GM03348 (cell line): ENCODE data around the gene RIMKLA.

Source experiments
- DNase-seq: peaks from one replicate; pipeline ENCODE4 v3.0.0; 2012; ENCODE audit warnings: low spot score

RIMKLA gene

DNA sequence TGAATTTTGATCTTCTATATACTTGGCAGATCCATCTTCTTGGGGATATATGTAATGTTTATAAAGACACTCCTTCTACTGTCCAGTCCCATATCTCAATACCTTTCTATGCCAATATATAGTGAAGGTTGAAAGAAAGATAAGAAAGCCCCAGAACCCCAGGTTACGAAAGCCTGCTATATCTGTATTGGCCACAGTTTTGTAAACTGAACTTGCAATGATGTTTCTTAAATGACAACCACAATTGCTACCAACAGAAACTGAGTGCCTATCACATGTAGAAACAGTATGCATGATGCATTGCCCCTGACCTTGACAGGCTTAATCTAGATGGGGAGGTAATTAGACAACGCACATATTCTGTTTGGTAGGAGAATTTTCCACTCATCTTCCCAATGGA is 7.8 kb upstream of the RIMKLA start:
- no peak for DNase-seq

DNA sequence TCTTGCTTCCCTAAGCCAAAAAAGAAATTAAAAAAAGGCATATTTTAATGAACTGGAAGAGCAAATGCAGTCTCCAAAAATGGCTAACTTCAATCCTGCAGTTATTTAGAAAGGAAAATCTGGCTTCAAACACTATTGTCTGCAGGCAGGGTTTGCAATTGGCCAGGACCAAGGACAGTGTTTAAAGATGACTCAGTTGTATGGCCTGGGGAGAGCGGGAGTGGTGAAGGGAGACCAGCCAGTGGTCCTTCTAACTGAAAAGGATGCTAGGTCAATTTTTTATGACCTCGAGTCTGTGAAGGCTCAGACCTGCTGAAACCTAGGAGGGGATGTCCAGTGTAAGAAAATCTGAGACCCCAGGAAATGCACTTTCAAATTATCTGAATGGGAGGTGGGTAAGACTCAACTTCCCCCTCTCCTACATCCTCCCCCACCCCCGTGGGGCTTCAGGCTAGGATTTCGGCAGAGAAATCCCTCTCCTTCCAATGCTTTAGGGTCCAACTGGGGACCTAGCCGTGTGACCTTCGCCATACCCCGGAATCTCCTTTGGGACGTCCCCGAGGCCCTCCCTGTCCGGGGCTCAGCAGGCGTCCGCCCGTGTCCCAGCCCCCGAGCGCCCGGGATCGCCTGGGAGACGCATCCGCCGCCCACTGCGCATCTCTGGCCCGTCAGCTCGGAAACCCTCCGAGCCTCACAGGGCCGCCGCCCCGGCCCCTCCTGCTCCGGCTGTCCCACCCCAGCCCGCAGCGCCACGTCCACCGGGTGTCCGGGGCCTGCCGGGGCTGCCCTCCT is 602 bp upstream of the RIMKLA start:
- DNase-seq, result peak; percentile 52

DNA sequence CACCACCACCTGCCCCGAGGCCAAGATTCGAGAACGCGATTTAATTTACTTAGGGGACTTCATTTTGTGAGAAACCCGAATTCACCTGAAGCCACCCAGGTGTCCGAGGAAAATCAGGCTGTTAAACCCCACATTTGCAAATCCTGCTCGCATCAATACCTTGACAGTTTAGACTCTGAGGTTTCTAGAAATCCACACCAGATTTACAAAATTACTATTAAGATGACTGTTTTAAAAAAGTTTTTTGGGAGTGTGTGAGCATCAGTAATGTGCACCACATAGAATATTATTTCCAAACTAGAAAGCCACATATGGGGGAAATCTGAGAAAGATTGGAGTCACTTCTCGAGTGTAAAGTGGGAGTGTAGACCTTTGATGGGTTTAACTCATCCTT is 685 bp downstream of the RIMKLA start:
- no peak for DNase-seq

DNA sequence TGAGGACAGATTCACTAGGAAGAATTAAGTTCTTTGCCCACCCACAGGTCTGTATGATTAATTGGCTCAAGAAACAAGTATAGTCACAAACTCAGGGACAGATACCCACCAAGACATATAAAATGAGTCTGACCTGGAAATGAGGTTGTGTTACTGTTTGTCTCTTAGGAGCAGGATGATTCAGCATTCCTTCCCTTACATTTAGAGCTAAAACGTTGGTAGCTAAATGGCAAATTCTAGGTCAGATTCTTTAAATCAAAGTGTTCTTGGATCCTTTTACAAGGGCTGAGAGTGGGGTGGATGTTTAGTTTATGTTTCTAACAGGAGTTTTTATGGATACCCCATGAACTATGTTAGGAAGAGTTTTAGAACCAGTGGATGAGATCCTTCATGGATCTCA is 4.7 kb downstream of the RIMKLA start:
- DNase-seq, result no peak

DNA sequence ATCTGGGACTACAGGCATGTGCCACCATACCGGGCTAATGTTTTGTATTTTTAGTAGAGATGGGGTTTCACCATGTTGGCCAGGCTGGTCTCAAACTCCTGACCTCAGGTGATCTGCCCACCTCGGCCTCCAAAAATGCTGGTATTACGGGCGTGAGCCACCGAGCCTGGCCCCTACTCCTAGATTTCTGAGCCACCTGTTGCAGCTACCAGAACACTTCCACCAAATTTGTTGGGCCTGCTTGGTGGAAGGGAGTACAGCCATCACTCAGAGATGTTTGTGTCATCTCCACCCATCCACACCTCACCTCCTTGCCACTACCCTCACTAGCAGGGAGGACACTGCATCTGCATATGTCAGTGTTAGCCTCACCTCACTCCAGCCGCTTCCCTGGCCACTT is 5.5 kb downstream of the RIMKLA start:
- no peak for DNase-seq

DNA sequence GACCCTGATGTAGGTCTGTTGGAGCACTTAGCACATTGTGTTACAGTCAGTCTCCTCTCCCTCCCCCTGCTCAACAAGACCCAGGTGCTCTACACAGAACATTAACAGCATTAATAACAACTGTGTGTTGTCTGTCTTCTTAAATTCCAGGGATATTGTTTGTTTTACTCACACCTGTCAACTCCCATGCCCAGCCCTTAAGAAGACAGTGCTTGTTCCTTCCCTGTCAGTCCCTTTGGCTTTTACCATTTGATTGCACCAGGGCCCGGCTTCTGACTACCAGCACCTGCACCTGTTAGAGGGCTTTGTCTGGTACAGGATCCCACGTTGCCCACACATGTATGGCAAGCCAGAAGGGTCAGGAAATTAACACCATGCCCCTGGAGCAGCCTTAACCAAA is 11.7 kb downstream of the RIMKLA start:
- DNase-seq, result no peak

DNA sequence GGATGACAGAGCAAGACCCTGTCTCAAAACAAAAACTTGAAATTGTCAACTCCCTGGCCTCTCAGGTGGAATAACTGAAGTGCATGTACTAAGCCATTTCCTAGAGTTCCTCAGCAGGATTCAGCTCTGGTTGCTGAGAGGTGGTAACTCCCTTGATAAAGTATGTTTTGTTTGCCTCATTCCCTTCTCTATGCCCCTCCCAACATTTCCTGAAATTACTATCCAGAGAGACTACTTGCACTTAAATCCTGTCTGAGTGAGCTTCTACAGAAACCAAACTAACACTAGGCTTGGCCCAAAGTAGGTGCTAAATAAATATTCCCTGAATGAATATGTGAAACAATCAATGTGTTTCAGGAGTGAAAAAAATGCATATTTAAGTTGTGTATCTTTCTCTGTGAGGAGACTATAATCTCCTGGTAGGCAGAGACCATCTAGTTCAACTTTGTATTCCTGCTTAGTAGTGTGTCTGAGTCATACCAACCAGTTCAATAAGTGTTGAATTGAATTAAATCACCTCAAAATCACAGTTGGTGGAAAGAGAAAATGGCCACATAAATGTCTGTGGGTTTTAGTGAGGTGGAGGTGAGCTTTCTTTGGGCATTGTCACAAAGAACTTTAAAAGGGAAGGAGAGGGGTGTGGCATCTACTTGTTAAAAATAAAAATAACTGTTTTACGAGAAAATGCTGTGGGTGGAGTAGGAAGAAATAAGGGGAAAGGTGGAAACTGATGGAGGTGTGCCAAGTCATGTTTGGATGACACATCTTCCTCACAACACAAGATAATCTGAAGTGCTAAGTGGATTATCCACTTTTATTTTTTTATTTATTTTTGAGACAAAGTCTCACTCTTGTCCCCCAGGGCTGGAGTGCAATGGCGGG is 12.6 kb downstream of the RIMKLA start:
- no peak for DNase-seq

DNA sequence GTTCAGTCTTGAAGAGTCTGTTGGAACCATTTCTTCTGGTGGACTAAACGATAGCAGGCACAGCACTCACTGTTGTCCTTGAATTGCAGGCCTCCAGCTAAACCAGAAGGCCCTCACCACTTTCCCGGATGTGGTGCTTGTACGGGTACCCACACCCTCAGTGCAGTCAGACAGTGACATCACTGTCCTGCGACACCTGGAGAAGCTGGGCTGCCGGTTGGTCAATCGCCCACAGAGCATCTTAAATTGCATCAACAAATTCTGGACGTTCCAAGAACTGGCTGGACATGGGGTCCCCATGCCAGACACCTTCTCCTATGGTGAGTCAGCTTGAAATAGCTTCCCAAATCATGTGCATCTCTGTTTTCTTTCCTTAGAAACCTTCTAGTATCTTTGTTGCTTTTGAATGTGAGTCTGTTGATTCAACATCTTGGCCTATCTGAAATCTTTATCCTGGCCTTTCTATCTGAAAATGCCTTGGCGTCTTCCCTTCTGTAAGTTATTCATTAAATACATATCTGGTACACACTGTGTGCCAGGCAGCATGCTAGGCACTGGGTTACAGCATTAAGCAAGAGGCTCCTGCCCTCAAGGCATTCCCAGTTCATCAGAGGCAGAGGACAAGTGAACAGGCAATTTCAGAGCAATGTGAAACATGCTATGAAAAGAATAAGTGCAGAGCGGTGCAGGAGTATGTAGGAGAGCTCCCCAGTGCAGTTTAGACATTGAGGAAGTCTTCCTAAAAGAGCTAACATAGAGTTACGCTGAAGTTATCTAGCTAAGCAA is 18.9 kb downstream of the RIMKLA start:
- DNase-seq, result no peak

DNA sequence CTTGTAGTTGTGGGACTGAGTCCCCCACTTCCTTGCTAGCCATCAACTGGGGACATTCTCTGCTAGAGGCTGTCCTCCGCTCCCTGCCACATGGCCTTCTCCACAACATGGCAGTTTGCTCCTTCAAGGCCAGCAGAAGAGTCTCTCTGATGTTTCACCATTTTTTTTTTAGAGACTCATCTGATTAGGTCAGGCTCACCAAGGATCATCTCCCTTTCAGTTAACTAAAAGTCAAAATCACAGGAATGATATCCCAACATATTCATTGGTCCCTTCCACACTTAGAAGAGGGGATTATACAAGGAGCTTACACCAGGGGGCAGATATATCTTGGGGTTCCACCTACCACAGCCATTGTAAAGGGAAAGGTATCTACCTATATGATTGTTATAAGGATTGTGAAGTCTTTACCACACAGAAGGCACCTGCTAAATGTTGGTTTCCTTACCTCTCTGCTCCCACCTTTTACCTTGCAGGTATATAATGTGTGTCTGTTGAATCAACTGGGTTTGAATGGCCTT is 23.3 kb downstream of the RIMKLA start:
- no peak for DNase-seq

DNA sequence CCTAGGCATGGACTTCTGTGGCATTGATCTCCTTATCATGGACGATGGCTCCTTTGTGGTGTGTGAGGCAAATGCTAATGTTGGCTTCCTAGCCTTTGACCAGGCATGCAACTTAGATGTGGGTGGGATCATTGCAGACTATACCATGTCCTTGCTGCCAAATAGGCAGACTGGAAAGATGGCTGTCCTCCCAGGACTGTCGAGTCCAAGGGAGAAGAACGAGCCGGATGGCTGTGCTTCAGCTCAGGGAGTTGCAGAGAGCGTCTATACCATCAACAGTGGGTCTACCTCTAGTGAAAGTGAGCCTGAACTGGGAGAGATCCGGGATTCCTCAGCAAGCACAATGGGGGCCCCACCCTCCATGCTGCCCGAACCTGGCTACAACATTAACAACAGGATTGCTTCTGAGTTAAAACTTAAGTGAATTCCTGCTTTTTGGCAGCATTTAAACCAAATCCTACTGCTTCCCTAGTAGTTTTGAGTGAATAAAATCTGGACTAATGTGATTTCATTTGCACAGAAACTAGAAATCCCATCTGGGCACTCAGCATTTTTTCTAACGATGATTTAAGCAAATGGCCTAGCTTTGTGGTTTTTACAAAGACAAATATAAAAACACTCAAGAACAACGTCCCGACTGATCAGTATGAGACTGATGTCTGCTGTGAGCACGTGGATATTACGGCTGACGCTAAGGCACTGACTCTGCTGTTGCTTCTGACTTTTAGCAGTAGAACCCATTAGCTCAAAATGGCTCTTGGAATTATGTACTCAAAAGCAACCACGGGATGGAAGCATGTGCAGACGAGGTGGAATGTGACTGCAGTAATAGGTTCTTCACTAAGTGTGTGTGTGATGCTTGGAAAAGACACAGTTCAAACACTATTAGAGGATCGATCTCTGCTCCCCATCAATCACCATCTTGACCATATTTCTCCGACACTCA is 34.2 kb downstream of the RIMKLA start:
- DNase-seq, result no peak

DNA sequence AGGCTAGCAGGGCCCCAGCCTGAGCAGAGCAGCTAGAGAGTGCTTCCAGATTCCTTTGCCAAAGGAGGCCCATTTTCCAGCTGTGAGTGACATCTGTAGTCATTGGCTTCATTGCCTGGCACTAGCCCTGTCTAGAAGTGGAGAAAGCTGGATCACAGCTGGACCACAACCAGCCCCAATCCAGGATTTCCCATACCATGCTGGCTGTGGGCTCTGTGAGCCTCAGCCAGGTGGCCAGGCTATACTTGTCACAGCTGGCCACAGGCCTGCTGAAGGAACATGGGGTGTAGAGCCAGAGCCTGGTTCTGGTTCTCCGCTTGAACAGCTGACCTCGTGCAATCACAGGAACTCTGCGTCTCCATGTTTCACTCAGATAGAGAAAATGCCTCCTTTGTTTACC is 36.6 kb downstream of the RIMKLA start:
- DNase-seq, result no peak

DNA sequence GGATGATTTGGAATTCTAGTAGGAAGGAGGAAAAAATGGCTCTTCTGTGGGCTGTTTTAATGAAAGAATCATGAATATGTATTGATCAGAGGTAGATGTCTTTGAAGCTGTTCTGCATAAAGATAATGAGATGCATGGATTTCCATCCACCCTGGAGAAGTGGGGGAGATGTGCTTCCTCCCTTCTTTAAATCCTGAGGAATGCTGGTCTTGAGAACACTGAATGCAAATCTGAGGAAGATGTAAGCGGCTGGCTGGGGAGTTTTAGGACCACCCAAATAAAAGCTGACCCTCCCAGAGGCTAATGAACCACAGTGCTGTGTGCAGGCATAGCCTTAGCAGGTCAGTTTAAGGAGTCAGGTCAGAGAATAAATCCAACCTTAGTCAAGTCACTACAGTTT is 37.9 kb downstream of the RIMKLA start:
- DNase-seq, result no peak

DNA sequence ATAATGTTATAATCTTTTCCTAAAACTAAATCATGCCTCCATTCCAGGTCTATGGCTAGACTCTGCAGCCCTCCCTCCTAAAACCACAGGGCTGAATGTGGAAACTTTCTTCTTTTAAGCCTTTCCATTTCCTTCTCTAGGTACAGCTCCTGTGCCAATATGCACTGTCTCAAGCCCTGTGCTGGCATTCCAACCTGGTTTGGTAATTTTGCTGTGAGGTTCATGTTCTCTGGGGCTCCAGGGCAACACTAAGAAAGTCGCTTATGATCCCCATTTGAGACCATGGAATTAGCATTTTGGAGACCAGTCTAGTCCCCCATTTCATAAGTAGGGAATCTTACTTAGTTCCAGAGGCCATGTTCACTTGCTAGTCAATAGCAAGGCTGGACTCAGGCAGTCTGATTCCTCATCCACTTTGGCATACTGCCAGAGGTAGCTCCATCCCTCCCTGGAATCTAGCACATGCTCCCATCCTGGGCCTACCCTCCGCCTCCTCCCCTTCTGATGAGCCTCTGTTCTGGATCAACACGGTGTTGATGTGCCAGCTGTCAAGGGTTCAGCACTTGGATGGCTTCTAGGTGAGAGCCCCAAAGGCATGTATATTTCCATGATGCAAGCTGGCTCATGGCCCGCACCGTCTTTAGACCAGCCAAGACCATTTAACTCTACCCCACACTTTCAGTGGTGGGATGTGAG is 38.7 kb downstream of the RIMKLA start:
- no peak for DNase-seq

DNA sequence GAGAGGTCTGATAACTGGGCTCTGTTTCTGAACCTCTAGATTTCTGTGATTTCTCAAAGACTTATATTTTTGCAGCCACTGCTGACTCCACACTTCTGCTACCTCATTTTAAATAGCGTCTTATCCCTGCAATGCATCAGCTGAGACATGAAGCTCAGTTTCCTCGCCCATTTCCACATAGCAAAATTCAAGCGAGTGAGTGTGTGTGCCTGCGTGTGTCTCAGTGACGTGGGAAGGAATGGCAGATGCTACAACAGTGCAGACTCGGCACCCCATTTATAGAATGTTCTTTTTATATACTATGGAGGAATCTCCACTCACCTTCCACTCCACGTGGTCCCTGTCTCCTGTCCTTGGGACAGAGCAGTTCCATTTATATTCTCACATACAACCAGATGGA is 39.5 kb downstream of the RIMKLA start:
- DNase-seq, result no peak

DNA sequence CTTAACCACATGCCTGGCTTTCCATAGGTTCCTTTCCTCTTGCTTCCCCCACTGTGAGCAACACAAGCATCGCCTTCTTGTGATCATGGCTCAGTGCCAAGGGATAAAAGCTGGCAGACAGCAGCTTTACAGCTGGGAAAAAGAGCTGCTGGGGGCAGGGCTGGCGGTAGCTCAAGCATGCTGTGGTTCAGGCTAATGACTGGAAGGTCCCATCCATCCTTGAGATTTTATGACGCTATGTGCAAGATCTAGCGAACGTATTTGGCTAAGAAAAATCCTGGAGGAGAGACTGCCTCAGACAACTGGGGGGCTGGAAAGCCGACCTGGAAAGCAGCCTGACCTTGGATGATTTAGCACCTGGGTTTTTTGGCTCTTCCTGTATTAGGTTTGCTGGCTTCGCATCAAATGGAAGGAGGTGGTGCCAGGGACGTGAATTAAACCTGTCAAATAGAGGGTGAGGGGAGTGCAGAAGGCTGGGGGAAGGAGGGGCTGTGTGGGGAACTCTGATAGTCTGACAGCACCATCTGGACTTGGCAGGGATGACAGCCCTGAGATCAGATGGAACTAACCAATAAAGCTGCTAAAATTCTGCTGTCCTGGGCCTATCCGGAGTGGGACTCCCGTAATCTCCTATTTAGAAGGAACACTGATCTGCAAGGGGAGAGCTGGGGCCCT is 40.5 kb downstream of the RIMKLA start:
- DNase-seq, result peak; percentile 69

DNA sequence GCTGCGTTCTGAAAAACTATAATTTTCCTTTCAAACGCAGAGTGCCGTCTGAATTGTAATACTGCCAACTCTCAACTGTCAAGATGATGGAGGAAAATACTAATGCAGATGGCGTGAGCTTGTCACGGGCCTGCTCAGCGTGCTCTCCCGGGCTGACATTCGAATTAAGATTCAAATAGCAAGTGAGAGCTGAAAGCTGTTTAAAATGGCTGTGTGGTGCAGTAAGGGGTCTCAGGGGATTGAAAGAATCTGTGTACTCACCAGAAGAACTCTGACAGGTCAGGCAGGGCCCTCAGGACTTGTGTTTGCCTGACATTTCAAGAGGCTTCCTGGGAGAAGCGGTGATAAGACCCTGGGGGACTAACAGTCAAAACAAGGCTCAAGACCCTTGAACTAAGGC is 42.1 kb downstream of the RIMKLA start:
- DNase-seq, result no peak

DNA sequence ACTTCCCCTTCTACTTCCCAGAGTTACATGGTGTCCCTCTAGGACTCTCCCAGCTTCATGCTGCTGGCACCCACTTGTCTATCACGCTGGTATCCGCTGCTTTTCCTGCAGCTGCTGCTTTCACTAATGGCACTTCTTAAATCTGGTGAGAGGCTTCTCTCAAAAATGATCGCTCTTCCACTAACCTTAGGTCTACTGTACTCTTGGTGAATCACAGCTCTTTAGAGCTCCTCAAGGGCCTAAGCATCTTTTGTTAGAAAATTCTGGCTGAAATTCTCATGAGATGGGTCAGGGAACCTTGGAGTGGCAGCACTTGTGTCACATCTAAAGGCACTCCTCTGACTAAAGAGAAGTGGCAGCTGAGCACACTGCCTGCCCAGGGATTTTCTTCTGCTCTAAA is 43.1 kb downstream of the RIMKLA start:
- DNase-seq, result no peak

DNA sequence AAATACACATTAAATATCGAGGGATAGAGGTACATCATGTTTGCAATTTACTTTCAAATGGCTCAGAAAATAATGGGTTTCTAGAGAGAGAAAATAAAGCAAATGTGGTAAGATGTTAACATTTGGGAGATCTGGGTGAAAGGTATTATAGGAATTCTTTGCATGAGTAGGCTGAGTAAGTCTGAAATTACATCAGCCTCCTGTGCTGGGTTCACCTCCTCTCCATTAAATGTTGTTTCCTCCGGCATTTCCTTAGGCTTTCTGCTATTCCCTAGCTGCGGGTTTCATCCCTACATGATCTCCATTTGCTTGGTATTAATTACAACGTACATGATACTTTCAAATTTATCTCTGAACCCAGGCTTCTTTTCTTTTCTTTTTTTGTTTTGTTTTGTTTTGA is 43.6 kb downstream of the RIMKLA start:
- peak; percentile 41 for DNase-seq

DNA sequence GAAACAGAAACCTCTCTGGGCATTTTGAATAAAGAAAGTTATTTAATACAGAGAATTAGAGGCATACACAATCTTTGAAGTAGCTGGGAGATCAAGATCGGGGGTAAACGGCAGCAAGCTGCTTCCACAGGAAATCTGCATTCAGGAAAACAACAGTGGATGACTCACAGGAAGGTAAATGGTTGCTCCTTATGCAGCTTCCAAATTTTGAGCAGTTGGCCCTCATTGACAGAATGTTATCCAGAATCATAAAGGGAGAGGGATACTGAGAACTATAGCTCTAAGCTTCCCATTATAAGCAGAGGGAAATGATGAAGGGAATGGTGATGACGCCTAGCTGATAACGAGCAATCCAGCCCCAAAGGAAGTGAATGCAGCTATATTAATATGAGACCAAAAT is 46.6 kb downstream of the RIMKLA start:
- DNase-seq, result no peak

DNA sequence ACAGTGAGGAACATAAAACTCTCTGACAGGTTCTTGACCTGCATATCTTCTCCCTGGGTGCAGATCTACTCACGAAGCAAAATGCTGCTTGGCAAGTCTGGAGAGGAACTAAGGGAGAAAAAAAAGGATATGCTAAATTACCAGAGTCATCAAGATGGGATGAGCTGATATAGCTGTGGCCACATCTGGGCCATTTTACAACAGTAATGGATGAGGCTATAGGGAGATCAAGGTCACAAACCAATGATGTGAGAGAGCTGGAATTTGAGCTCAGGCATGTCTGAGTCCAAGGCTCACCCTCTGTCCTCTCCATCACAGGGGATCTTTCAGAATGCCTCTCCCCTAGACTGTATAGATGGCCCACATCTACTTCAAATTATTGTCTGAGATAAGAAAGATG is 49.0 kb downstream of the RIMKLA start:
- DNase-seq, result peak; percentile 35
